KBM-7 (cell line): ENCODE data around the gene ZNF181.

Experiments used
- DNase-seq: peaks from one replicate; pipeline ENCODE4 v3.0.0-alpha.2; 2015
- in situ Hi-C: fragments of 300-500 bp; cut with MboI; formaldehyde crosslinking; loops from 2 replicates; pipeline ENCODE4 v1.14.3; 2020; ENCODE audit warnings: low sequenced_read_pairs, low pct_unique_long_range_greater_than_20kb, mixed read lengths

ZNF181 gene

GRCh38 chr19:34744896-34745690 is 11.1 kb downstream of the ZNF181 start:
- no peak for DNase-seq
- in situ Hi-C loops: no loop called here

DNA sequence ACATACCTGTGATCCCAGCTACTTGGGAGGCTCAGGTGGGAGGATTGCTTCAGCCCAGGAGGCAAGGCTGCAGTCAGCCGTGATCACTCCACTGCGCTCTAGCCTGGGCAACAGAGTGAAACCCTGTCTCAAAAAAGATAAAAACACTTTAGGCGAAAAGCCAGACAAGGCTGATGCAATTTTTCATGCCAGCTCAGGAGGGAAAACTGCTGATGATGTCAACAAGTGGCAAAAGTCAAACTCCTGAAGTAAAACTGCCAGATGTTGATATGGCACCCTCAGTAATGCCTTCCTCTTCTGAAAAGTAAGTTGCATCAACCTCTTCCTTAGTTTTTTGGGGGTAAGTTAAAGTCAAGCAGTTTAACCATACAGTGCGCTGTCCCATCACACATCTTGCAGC is 23.4 kb downstream of the ZNF181 start:
- in situ Hi-C loops: no loop called here

DNA sequence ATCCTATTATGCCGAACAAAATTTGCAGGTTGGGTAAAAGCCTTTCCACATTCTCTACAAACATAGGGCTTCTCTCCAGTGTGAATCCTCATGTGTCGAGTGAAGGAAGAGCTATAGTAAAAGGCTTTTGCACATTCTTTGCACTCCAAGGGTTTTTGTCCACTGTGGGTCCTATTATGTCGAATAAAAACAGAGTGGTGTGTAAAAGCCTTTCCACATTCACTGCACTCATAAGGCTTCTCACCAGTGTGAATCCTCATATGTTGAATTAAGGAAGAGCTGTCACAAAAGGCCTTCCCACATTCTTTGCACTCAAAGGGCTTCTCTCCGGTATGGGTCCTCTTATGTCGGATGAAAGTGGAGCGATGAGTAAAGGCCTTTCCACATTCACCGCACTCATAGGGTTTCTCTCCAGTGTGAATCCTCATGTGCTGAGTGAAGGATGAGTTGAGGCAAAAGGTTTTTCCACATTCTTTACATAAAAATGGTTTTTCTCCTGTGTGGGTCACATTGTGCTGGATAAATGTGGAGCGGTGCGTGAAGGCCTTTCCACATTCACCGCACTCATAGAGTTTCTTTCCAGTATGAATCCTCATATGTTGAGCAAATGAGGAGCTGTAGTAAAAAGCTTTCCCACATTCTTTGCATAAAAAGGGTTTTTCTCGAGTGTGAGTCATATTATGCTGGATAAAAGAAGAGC is 25.3 kb downstream of the ZNF181 start:
- no peak for DNase-seq
- in situ Hi-C loops: no loop called here

More for the DNA sequence above, 23.4 kb downstream of the ZNF181 start:
- no peak for DNase-seq

- in situ Hi-C loops: no loop called here
- DNase-seq: no peak
Measured at GRCh38 chr19:34766386-34766785, 32.3 kb downstream of the ZNF181 start.

DNA sequence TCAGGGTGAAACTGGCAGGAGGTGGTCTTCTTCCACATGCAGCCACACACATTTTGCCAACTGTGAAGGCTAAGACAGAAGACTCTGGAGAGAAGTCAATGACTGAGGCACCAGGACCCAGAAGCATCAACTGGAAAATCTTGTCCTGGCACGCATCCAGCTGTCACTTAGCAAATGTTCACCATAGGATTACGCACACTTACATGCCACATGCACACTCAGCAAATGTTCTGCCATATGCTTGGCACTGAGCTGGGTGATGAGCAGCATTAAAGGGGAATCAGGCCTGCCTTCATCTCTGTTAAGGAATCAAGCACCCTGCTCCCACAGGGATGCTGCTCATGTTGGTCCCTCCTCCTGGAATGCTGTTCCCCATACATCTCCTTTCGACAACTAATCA is 33.9 kb downstream of the ZNF181 start:
- no peak for DNase-seq
- in situ Hi-C loops: no loop called here

- in situ Hi-C loops: no loop called here
- DNase-seq: peak; percentile 64
Measured at GRCh38 chr19:34772697-34773554, 38.9 kb downstream of the ZNF181 start, which contains the start of gene ZNF599. TSS of gene ZNF599 (minus strand) at chr19:34773215. CDS start at chr19:34772841, 374 bp downstream.

DNA sequence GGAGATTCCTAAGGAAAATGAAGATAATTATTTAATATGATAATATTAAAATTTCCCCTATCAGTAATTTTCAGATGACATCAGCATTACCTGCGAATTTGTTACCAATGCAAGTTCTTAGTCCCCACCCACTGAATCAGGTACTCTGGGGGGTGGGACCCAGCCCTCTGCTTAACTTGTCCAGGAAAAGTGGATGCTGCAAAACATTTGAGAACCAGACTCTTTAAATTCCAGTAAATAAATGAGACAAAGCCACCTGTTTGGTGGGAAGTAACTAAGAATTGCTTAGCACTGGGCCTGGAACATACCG is 39.5 kb downstream of the ZNF181 start:
- in situ Hi-C loops: no loop called here
- no peak for DNase-seq

GRCh38 chr19:34774857-34775256 is 40.8 kb downstream of the ZNF181 start:
- in situ Hi-C loops: no loop called here
- DNase-seq: no peak

- DNase-seq: no peak
- in situ Hi-C loops: no loop called here
Measured at GRCh38 chr19:34778342-34778741, 44.3 kb downstream of the ZNF181 start.

DNA sequence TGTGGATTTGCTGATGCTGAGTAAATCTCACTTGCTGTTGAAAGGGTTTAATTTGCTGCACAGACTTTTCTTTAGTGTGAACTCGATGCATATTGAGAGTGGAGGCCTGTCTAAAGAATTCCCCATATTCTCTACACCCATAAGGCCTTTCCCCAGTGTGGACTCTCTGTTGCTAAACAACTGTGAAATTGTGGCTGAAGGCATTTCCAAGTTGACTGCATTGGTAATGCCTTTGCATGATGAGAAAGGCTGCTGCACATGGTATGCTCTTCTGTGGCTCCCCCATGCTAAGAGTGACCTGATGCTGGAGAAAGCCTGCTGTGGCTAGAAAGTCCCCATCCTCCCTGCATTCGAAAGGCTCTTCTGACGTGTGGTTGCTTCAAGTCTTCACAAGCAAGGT is 45.6 kb downstream of the ZNF181 start:
- no peak for DNase-seq
- in situ Hi-C loops: no loop called here

DNA sequence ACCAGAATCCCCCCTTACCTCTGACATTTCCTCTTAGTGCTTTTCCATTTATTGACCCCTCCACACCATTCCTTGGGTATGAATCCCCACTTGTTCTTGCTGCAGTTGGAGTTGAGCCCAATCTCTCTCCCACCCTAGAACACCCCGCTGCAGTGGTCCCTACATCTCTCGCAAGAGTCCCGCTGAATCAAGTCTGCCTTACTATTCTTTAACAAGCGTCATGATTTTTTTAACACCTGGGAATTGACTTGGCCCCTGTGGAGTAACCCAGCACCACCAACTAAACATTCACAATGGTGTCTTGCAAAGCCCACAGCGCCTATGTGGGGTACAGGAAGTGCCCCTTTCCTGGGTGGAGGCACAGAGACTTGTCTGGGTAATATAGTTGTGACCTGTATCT is 52.2 kb downstream of the ZNF181 start:
- in situ Hi-C loops: no loop called here

DNA sequence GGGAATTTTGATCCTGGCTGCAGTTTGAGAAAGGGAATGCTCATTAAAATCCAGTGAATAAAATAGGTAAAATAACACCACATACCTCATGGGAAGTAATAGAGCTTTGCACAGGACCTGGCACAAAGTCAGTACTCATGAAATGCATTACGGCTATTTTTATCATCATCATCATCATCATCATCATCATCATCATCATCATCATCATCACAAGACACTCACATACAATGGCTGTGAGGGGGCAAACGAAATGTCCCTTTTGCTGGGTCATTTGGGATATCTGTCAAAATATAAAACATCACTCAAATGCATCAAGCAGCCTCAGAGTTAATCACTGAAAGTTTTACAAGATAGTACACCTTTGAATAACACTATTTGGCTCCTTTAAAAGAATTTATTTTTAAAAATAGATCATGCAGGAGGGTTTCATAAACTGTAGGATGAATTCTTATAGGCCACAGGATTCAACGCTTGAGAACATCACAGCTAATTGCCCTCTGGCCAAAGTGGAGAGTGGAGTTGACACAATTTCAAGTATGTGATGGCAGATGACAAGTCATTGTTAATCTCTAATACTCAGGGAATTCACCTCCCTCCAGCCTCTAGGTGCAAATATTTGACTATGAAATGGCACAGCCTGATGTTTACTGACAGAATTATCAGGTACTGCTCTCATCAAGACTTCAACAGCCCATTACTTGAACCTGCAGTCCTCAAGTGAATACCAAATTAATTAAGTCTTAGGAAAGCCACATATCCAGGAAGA is 53.2 kb downstream of the ZNF181 start:
- DNase-seq: no peak
- in situ Hi-C loops: no loop called here

More for the DNA sequence above, 52.2 kb downstream of the ZNF181 start:
- no peak for DNase-seq

- no peak for DNase-seq
- in situ Hi-C loops: no loop called here
Measured at GRCh38 chr19:34788074-34788473, 54.0 kb downstream of the ZNF181 start.

GRCh38 chr19:34793565-34793964 is 59.5 kb downstream of the ZNF181 start:
- in situ Hi-C loops: no loop called here
- no peak for DNase-seq

GRCh38 chr19:34794066-34794960 is 60.3 kb downstream of the ZNF181 start:
- in situ Hi-C loops: no loop called here
- DNase-seq: no peak
